Measurements from ENCODE around the gene MKRN2. TPM values are rescaled to one million over a fixed set of nuclear protein-coding genes. Genes with fewer than 3 reads are reported as not detected.

Gene MKRN2
- total and polyA plus RNA-seq, 2 of the 13 experiments (the other 11 are each of a cell fraction or from before 2014, with no cell fraction given), result 25.5 to 34.3 TPM

DNA sequence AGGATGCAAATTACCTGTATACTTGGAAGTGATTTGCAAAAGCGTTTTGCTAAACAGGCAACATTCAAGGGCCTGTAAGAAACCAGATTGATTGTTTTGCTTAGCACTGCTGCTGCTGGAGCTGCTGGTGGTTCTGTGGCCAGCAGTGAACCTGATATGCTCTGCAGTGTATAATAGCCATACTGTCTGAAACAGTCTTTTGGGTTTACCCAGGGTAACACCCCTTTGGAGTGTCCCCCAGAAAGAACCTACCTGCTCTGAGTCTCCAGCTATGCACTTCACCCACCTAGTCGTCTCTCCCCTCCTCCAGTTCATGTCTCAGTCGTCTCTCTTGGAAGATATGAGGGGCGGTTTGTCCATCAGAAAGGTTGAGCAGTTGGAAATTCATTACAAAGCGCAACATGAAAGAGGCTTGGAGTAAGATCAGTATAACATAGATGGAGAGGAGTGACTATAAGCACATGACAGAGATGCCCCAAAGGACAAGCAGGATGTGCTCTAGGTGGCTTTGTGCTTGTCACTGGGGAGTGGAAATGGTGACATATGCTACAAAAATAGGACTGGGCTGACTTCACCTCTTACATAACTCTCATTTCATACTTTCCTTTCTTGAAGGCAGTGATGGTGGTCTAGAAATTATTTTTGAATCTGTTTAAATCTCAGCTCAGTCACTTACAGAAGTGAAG lies 3.8 kb downstream of the MKRN2 start:
- ATAC-seq (no peak), DNase-seq (ENCODE audit: low spot score) (no peak), FAIRE-seq (no peak)
- TF ChIP-seq TCF7L2 (IDR thresholded peaks at IDR 0.05; ENCODE audit: low read depth, low read length) (no peak), ZNF234 (CRISPR knock-in tag; conservative IDR thresholded peaks at IDR 0.05) (no peak), KLF12 (CRISPR knock-in tag; IDR thresholded peaks at IDR 0.05; ENCODE audit: borderline replicate concordance) (no peak)
- no peaks in the 10 kb centered on the region; a peak in 1 of 5 replicates for H3K27me3 ChIP-seq (ENCODE audit: control insufficient read depth in 1 of 2, insufficient read depth in 2 of 2, low read length in 2 of 2)
- ChIA-PET CTCF (ENCODE audit: low intra/inter-chr PET ratio, low total read pairs) (no interaction called here), POLR2A (no interaction called here)
- H3K9me3 ChIP-seq (ENCODE audit: low read length), result no peaks in the 10 kb centered on the region
- no peak overlapping the region for H2AFZ ChIP-seq (ENCODE audit: low read length)
- H4K20me1 ChIP-seq (ENCODE audit: insufficient read depth, low read length), result peaks cover 58% of the 10 kb centered on the region
- in situ Hi-C loops (cut with HindIII; ENCODE audit: extremely low pct_ligation_motif_present, low pct_unique_long_range_greater_than_20kb) (no loop called here), intact Hi-C loops (cut with micrococcal nuclease; ENCODE audit: unreplicated experiment) (no loop called here)
- H3K36me3 ChIP-seq (replicated peaks in 1 of 2; ENCODE audit: control insufficient read depth in 1 of 2, insufficient read depth in 2 of 2, low read length in 2 of 2), result no peaks in the 10 kb centered on the region
- WGBS (ENCODE audit: low lambda C conversion rate), result 97% methylated on average over 5 of the region's 5 CpGs
- H3K4me3 ChIP-seq (replicated peaks in 1 of 3; ENCODE audit: insufficient read depth in 1 of 3, low read depth in 2 of 3, low read length in 3 of 3), result no peak overlapping the region
- H3K4me2 ChIP-seq (ENCODE audit: low read depth, low read length), result no peak overlapping the region
- no TSS peak for BruUV-seq (replicated peaks)
- H3K9ac ChIP-seq (ENCODE audit: insufficient read depth, low read depth, low read length), result no peak overlapping the region
- H3K79me2 ChIP-seq (ENCODE audit: insufficient read depth, low read length), result peaks cover 84% of the 10 kb centered on the region
- H3K4me1 ChIP-seq (ENCODE audit: insufficient read depth, low read length), result peaks cover 56% of the 10 kb centered on the region
- H3K27ac ChIP-seq (ENCODE audit: extremely low read length, insufficient read depth, low read length), result no peak overlapping the region

- intact Hi-C loops (cut with micrococcal nuclease; ENCODE audit: unreplicated experiment), result no loop called here
- H3K9me3 ChIP-seq (ENCODE audit: low read length), result no peaks in the 10 kb centered on the region
- H2AFZ ChIP-seq (ENCODE audit: low read length), result no peak overlapping the region
- peaks cover 91% of the 10 kb centered on the region for H3K79me2 ChIP-seq (ENCODE audit: insufficient read depth, low read length)
- ChIA-PET POLR2A (no interaction called here), CTCF (ENCODE audit: low intra/inter-chr PET ratio, low total read pairs) (no interaction called here)
- FAIRE-seq (no peak), ATAC-seq (no peak), DNase-seq (ENCODE audit: low spot score) (no peak)
- in situ Hi-C loops (cut with HindIII; ENCODE audit: extremely low pct_ligation_motif_present, low pct_unique_long_range_greater_than_20kb), result no loop called here
- no peak overlapping the region for H3K4me3 ChIP-seq (replicated peaks in 1 of 3; ENCODE audit: insufficient read depth in 1 of 3, low read depth in 2 of 3, low read length in 3 of 3)
- no peaks in the 10 kb centered on the region; a peak in 1 of 5 replicates for H3K27me3 ChIP-seq (ENCODE audit: control insufficient read depth in 1 of 2, insufficient read depth in 2 of 2, low read length in 2 of 2)
- H4K20me1 ChIP-seq (ENCODE audit: insufficient read depth, low read length), result peaks cover 63% of the 10 kb centered on the region
- no TSS peak for BruUV-seq (replicated peaks)
- no peak overlapping the region for H3K27ac ChIP-seq (ENCODE audit: extremely low read length, insufficient read depth, low read length)
- no peak overlapping the region for H3K9ac ChIP-seq (ENCODE audit: insufficient read depth, low read depth, low read length)
- no peaks in the 10 kb centered on the region for H3K36me3 ChIP-seq (replicated peaks in 1 of 2; ENCODE audit: control insufficient read depth in 1 of 2, insufficient read depth in 2 of 2, low read length in 2 of 2)
- 96% methylated on average over 2 of the region's 2 CpGs for WGBS (ENCODE audit: low lambda C conversion rate)
- no peak overlapping the region for H3K4me2 ChIP-seq (ENCODE audit: low read depth, low read length)
- TF ChIP-seq ZNF121 (CRISPR knock-in tag; IDR thresholded peaks at IDR 0.05), result peak; percentile 66; the same call in 1 of the 2 replicates
- TF ChIP-seq, protein P1, sequence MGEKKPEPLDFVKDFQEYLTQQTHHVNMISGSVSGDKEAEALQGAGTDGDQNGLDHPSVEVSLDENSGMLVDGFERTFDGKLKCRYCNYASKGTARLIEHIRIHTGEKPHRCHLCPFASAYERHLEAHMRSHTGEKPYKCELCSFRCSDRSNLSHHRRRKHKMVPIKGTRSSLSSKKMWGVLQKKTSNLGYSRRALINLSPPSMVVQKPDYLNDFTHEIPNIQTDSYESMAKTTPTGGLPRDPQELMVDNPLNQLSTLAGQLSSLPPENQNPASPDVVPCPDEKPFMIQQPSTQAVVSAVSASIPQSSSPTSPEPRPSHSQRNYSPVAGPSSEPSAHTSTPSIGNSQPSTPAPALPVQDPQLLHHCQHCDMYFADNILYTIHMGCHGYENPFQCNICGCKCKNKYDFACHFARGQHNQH (CRISPR knock-in tag; IDR thresholded peaks at IDR 0.05), result no peak
- H3K4me1 ChIP-seq (ENCODE audit: insufficient read depth, low read length), result peaks cover 53% of the 10 kb centered on the region
Observed at GRCh38 chr3:12561397-12561796, 4.5 kb downstream of the MKRN2 start.
